IMR-90 (cell line): ENCODE results near the gene NEDD4L. TPM values are rescaled to one million over a fixed set of nuclear protein-coding genes. Genes with fewer than 3 reads are reported as not detected.

Experiments used
- ATAC-seq: fragments of 200-7000 bp; cut with Tn5 transposase; 2 replicates; pipeline ENCODE4 v1.9.1; 2020; ENCODE audit warnings: low read depth, mild to moderate bottlenecking, moderate library complexity
- BruUV-seq: library from RNA; stranded (reverse); fragments of 400-500 nt; replicated peaks from 2 replicates; lab custom pipeline; 2021; lab: Mats Ljungman, UMichigan
- CTCF ChIA-PET: fragments of 300-600 bp; formaldehyde crosslinking; extraction: SDS; loops from one replicate; lab custom pipeline; 2021; ENCODE audit warnings: antibody characterized with exemption; lab: Yijun Ruan, JAX
- POLR2A ChIA-PET: fragments of 300-600 bp; sonication (Branson Sonifier 250); formaldehyde crosslinking; loops from one replicate; lab custom pipeline; 2022; ENCODE audit warnings: antibody characterized with exemption; ENCODE audit not compliant: unreplicated experiment; lab: Charles Lee
- DNase-seq: peaks from one replicate; pipeline ENCODE4 v3.0.0; 2013
- H2AFZ ChIP-seq: replicated peaks from 2 replicates; pipeline ENCODE3; 2013; ENCODE audit warnings: low read length, mild to moderate bottlenecking; ENCODE audit not compliant: poor library complexity
- H2AK5ac ChIP-seq: 2 replicates; pipeline ENCODE4 v1.6.1; 2013; ENCODE audit warnings: low read depth, low read length, inconsistent platforms
- H2AK9ac ChIP-seq: replicated peaks from 2 replicates; pipeline ENCODE3; 2013; ENCODE audit warnings: mild to moderate bottlenecking, low read depth, low read length, moderate library complexity; ENCODE audit not compliant: poor library complexity
- H2BK120ac ChIP-seq: 2 replicates; pipeline ENCODE4 v1.6.1; 2013; ENCODE audit warnings: low read depth, low read length, inconsistent platforms
- H2BK15ac ChIP-seq: 3 replicates; pipeline ENCODE4 v1.6.1; 2013; ENCODE audit warnings: low read depth, low read length, inconsistent platforms
- H2BK20ac ChIP-seq: 2 replicates; pipeline ENCODE4 v1.6.1; 2013; ENCODE audit warnings: low read depth, mild to moderate bottlenecking, inconsistent platforms, low read length, moderate library complexity
- H2BK5ac ChIP-seq: 2 replicates; pipeline ENCODE4 v1.6.1; 2013; ENCODE audit warnings: mild to moderate bottlenecking, low read depth, low read length, inconsistent platforms; ENCODE audit not compliant: poor library complexity, severe bottlenecking
- H3K14ac ChIP-seq: replicated peaks from 2 replicates; pipeline ENCODE4 v1.6.1; 2013; ENCODE audit warnings: low read depth, low read length, inconsistent platforms
- H3K18ac ChIP-seq: 2 replicates; pipeline ENCODE4 v1.6.1; 2013; ENCODE audit warnings: low read depth, low read length, control low read depth
- H3K23ac ChIP-seq: 2 replicates; pipeline ENCODE4 v1.6.1; 2013; ENCODE audit warnings: low read depth, low read length, inconsistent platforms
- H3K27ac ChIP-seq: 2 replicates; pipeline ENCODE4 v1.5.1; 2013; ENCODE audit warnings: mild to moderate bottlenecking, control low read depth, low read length; ENCODE audit not compliant: insufficient read depth
- H3K27me3 ChIP-seq: 2 replicates; pipeline ENCODE4 v1.6.1; 2013; ENCODE audit warnings: low read length; ENCODE audit not compliant: control insufficient read depth, insufficient read depth
- H3K36me3 ChIP-seq: 2 replicates; pipeline ENCODE4 v1.6.1; 2013; ENCODE audit warnings: low read length, mixed read lengths; ENCODE audit not compliant: control insufficient read depth, insufficient read depth
- H3K4ac ChIP-seq: 2 replicates; pipeline ENCODE4 v1.6.1; 2013; ENCODE audit warnings: low read depth, low read length, inconsistent platforms
- H3K4me1 ChIP-seq: 2 replicates; pipeline ENCODE4 v1.6.1; 2013; ENCODE audit warnings: low read length, mixed read lengths; ENCODE audit not compliant: control insufficient read depth, insufficient read depth
- H3K4me2 ChIP-seq: 2 replicates; pipeline ENCODE4 v1.6.1; 2013; ENCODE audit warnings: low read depth, mild to moderate bottlenecking, control low read depth, low read length, moderate library complexity
- H3K4me3 ChIP-seq: 2 replicates; pipeline ENCODE4 v1.5.1; 2013; ENCODE audit warnings: low read depth, mild to moderate bottlenecking, control low read depth, low read length, moderate library complexity; ENCODE audit not compliant: insufficient read depth
- H3K56ac ChIP-seq: 2 replicates; pipeline ENCODE4 v1.6.1; 2013; ENCODE audit warnings: low read length, inconsistent platforms; ENCODE audit not compliant: insufficient read depth; ENCODE audit errors: extremely low read depth
- H3K79me1 ChIP-seq, 2 experiments: 2 replicates each; pipeline ENCODE4 v1.6.1; 2013; ENCODE audit warnings: low read length in 2 of 2, inconsistent platforms in 1 of 2, low read depth in 1 of 2
- H3K9ac ChIP-seq: 2 replicates; pipeline ENCODE4 v1.6.1; 2013; ENCODE audit warnings: low read depth, low read length, control low read depth
- H3K9me1 ChIP-seq: 2 replicates; pipeline ENCODE4 v1.6.1; 2013; ENCODE audit warnings: low read length, inconsistent platforms; ENCODE audit not compliant: insufficient read depth
- H3K9me3 ChIP-seq: 2 replicates; pipeline ENCODE4 v1.6.1; 2013; ENCODE audit warnings: low read length; ENCODE audit not compliant: control insufficient read depth, insufficient read depth
- H4K20me1 ChIP-seq: 2 replicates; pipeline ENCODE4 v1.6.1; 2013; ENCODE audit warnings: low read length, inconsistent platforms; ENCODE audit not compliant: insufficient read depth
- H4K5ac ChIP-seq: 2 replicates; pipeline ENCODE4 v1.6.1; 2013; ENCODE audit warnings: mild to moderate bottlenecking, low read depth, low read length, control low read depth
- H4K8ac ChIP-seq, 2 experiments: 2 replicates each; pipeline ENCODE4 v1.6.1; 2013; ENCODE audit warnings: low read depth in 2 of 2, low read length in 2 of 2, control low read depth in 1 of 2, inconsistent platforms in 1 of 2
- H4K91ac ChIP-seq: 2 replicates; pipeline ENCODE4 v1.6.1; 2013; ENCODE audit warnings: low read depth, low read length, inconsistent platforms; ENCODE audit not compliant: insufficient read depth
- BHLHE40 ChIP-seq: fragments of 150-350 bp; IDR thresholded peaks from 2 replicates; pipeline ENCODE4 v1.6.1; 2016; ENCODE audit warnings: mild to moderate bottlenecking, low read depth, low read length
- CEBPB ChIP-seq: IDR thresholded peaks from 2 replicates; pipeline ENCODE4 v1.6.1; 2012; ENCODE audit warnings: low read depth, low read length, improper control_type of control experiment
- CHD1 ChIP-seq: IDR thresholded peaks from 2 replicates; pipeline ENCODE4 v1.6.1; 2012; ENCODE audit warnings: low read depth, low read length, improper control_type of control experiment
- ELK1 ChIP-seq: fragments of 150-350 bp; IDR thresholded peaks from 2 replicates; pipeline ENCODE4 v1.6.1; 2016; ENCODE audit warnings: low read depth, mild to moderate bottlenecking, low read length, moderate library complexity, borderline replicate concordance
- FOS ChIP-seq: fragments of 150-350 bp; IDR thresholded peaks from 2 replicates; pipeline ENCODE4 v1.6.1; 2016; ENCODE audit warnings: low read depth, low read length
- MAFK ChIP-seq: IDR thresholded peaks from 2 replicates; pipeline ENCODE4 v1.6.1; 2012; ENCODE audit warnings: low read depth, low read length, improper control_type of control experiment
- MAZ ChIP-seq: IDR thresholded peaks from 2 replicates; pipeline ENCODE4 v1.6.1; 2012; ENCODE audit warnings: low read depth, mild to moderate bottlenecking, low read length, improper control_type of control experiment, moderate library complexity, borderline replicate concordance
- NFE2L2 ChIP-seq: fragments of 150-350 bp; IDR thresholded peaks from 2 replicates; pipeline ENCODE4 v1.6.1; 2016; ENCODE audit warnings: low read depth, mild to moderate bottlenecking, low read length
- POLR2A ChIP-seq: IDR thresholded peaks from 2 replicates; pipeline ENCODE4 v1.6.1; 2012; ENCODE audit warnings: mild to moderate bottlenecking, low read depth, low read length
- RAD21 ChIP-seq: IDR thresholded peaks from 2 replicates; pipeline ENCODE4 v1.6.1; 2012; ENCODE audit warnings: low read length, improper control_type of control experiment
- RCOR1 ChIP-seq: IDR thresholded peaks from 2 replicates; pipeline ENCODE4 v1.6.1; 2012; ENCODE audit warnings: mild to moderate bottlenecking, low read length, improper control_type of control experiment; ENCODE audit not compliant: insufficient replicate concordance
- RFX5 ChIP-seq: IDR thresholded peaks from 2 replicates; pipeline ENCODE4 v1.8.0; 2012; ENCODE audit warnings: low read depth, mild to moderate bottlenecking, low read length, moderate library complexity
- SMC3 ChIP-seq: fragments of 150-350 bp; IDR thresholded peaks from 2 replicates; pipeline ENCODE4 v1.6.1; 2016; ENCODE audit warnings: low read depth, mild to moderate bottlenecking, antibody characterized with exemption, low read length, moderate library complexity
- WGBS, 2 experiments: methylation state at CpG; one replicate each; pipeline versions ENCODE4 v1.1.5 to v1.1.7; 2013; ENCODE audit warnings: missing lambda C conversion rate in 2 of 2; ENCODE audit not compliant: insufficient read length in 1 of 2; ENCODE audit errors: extremely low coverage in 2 of 2; 5-methylcytosine and 5-hydroxymethylcytosine counted together
- dilution Hi-C: fragments of 300-500 bp; cut with HindIII; formaldehyde crosslinking; loops from one replicate; pipeline ENCODE4 v1.14.3; 2018; ENCODE audit warnings: low sequenced_read_pairs; ENCODE audit not compliant: unreplicated experiment
- in situ Hi-C: fragments of 300-500 bp; cut with MboI; formaldehyde crosslinking; loops from 3 replicates; pipeline ENCODE4 v1.14.3; 2019; ENCODE audit warnings: low sequenced_read_pairs, inconsistent platforms, mixed read lengths
- intact Hi-C: fragments of 100-400 bp; cut with micrococcal nuclease; formaldehyde crosslinking; loops from 2 replicates; pipeline ENCODE4 v1.10.0; 2022
- polyA plus RNA-seq, 3 experiments: library from polyadenylated mRNA; depleted of rRNA; stranded (reverse); fragments of >200 nt; gene quantifications; 2 replicates each; pipeline ENCODE4 v1.2.3, GENCODE V29; 2012; ENCODE audit warnings: low replicate concordance in 1 of 3
- total RNA-seq: library from RNA; depleted of rRNA; stranded (reverse); fragments of >200 nt; gene quantifications from 2 replicates; pipeline ENCODE4 v1.2.3, GENCODE V29; 2012
- TF ChIP-seq, protein P1 (sequence below): fragments of 150-350 bp; IDR thresholded peaks from 2 replicates; pipeline ENCODE4 v1.6.1; 2017; ENCODE audit warnings: mild to moderate bottlenecking, antibody characterized with exemption, low read length, low read depth

Gene NEDD4L
- total and polyA plus RNA-seq, 2 of the 4 experiments (the other 2 are of a cell fraction), result 10.0 to 10.9 TPM

GRCh38 chr18:58135183-58135641 lies 91.2 kb downstream of the NEDD4L start:
- peak overlapping the region; percentile 83; the same call in 1 of the 2 replicates for H3K4me2 ChIP-seq
- H3K9ac ChIP-seq, result no peak overlapping the region
- H3K14ac ChIP-seq, result peak overlapping the region; percentile 5; the same call in 1 of the 2 replicates
- 100% methylated on average over 1 of the region's 7 CpGs; no CpG with 5 or more reads in 1 of the 2 experiments for WGBS, 2 experiments
- H3K4me1 ChIP-seq, result peaks cover 8% of the 10 kb centered on the region
- no TSS peak for BruUV-seq
- H3K9me1 ChIP-seq, result peaks cover 13% of the 10 kb centered on the region
- dilution Hi-C loops, result no loop called here
- no peak overlapping the region for H4K5ac ChIP-seq
- TF ChIP-seq RFX5 (no peak), FOS (no peak), RAD21 (no peak), CHD1 (no peak), ELK1 (no peak), CEBPB (peak; percentile 59), MAFK (no peak), NFE2L2 (peak; percentile 64), POLR2A (no peak), SMC3 (no peak), MAZ (no peak), RCOR1 (no peak), BHLHE40 (peak; percentile 77)
- TF ChIP-seq, protein P1, sequence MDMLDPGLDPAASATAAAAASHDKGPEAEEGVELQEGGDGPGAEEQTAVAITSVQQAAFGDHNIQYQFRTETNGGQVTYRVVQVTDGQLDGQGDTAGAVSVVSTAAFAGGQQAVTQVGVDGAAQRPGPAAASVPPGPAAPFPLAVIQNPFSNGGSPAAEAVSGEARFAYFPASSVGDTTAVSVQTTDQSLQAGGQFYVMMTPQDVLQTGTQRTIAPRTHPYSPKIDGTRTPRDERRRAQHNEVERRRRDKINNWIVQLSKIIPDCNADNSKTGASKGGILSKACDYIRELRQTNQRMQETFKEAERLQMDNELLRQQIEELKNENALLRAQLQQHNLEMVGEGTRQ, result peak; percentile 66; the same call in 1 of the 2 replicates
- H2AFZ ChIP-seq, result no peak overlapping the region
- peak overlapping the region; percentile 64 for H2BK5ac ChIP-seq
- H3K18ac ChIP-seq, result peak overlapping the region; percentile 12; the same call in 1 of the 2 replicates
- intact Hi-C loops, result loop anchor here (2.0 to 5.0 kb wide), 2 partner anchors 44 to 187 kb away; no protein-coding TSS in a partner anchor
- ChIA-PET POLR2A (no interaction called here), CTCF (interaction anchor here (0.5 to 1.7 kb wide), 10 partner anchors 8 to 834 kb away, joined by 3 to 5 read pairs (median 4); partner anchors contain the start of gene NEDD4L)
- H2BK15ac ChIP-seq, result no peak overlapping the region
- H3K4me3 ChIP-seq, result no peak overlapping the region
- in situ Hi-C loops, result no loop called here
- H4K8ac ChIP-seq, result peak overlapping the region in 1 of 2 experiments; percentile 29; a peak in 1 of 4 replicates
- DNase-seq, result peak; percentile 95
- no peak overlapping the region for H2AK9ac ChIP-seq
- H3K36me3 ChIP-seq, result no peaks in the 10 kb centered on the region
- no peaks in the 10 kb centered on the region for H3K27me3 ChIP-seq
- H2AK5ac ChIP-seq, result peak overlapping the region; percentile 27; the same call in 1 of the 2 replicates
- no peak overlapping the region for H3K27ac ChIP-seq
- peak overlapping the region; percentile 22; the same call in 1 of the 2 replicates for H2BK20ac ChIP-seq
- H3K9me3 ChIP-seq, result no peaks in the 10 kb centered on the region
- no peaks in the 10 kb centered on the region; the same call in 1 of the 2 replicates for H4K20me1 ChIP-seq
- H3K79me1 ChIP-seq, result peaks cover 2 to 7% of the 10 kb centered on the region in 2 experiments; a peak in 1 of 4 replicates
- no peak overlapping the region for H3K23ac ChIP-seq
- ATAC-seq, result peak; percentile 79
- peak overlapping the region; percentile 4; the same call in 1 of the 2 replicates for H3K4ac ChIP-seq
- no peak overlapping the region for H2BK120ac ChIP-seq
- H4K91ac ChIP-seq, result no peak overlapping the region; the same call in 1 of the 2 replicates
- H3K56ac ChIP-seq, result 0 out of 2 replicates have a peak overlapping the region, but pooled peaks have one; percentile 1
